Measurements from ENCODE around the gene CDKN2C.

DNA sequence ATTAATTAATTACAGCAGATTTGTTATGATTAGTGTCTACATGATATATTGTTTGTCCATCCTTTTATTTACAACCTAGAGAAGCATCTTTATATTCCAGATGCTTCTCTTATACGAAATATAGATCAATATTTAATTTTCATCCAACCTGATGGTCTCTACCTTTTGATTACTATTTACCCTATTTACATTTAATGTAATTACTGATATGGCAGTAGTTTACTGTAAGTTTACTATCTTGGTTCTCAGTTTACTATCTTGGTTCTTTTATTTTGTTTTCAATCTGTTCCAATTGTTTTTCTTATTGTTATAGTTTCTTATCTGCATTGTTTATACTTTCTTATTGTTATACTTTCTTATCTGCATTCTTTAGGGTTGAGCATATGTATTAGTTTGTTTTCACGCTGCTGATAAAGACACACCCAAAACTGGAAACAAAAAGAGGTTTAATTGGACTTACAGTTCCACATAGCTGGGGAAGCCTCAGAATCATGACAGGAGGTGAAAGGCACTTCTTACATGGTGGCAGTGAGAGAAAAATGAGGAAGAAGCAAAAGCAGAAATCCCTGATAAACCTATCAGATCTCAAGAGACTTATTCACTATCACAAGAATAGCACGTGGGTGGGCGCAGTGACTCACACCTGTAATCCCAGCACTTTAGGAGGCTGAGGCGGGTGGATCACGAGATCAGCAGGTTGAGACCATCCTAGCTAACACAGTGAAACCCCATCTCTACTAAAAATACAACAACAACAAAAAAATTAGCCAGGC lies 38.9 kb upstream of the CDKN2C start:
- TF ChIP-seq, protein P1, sequence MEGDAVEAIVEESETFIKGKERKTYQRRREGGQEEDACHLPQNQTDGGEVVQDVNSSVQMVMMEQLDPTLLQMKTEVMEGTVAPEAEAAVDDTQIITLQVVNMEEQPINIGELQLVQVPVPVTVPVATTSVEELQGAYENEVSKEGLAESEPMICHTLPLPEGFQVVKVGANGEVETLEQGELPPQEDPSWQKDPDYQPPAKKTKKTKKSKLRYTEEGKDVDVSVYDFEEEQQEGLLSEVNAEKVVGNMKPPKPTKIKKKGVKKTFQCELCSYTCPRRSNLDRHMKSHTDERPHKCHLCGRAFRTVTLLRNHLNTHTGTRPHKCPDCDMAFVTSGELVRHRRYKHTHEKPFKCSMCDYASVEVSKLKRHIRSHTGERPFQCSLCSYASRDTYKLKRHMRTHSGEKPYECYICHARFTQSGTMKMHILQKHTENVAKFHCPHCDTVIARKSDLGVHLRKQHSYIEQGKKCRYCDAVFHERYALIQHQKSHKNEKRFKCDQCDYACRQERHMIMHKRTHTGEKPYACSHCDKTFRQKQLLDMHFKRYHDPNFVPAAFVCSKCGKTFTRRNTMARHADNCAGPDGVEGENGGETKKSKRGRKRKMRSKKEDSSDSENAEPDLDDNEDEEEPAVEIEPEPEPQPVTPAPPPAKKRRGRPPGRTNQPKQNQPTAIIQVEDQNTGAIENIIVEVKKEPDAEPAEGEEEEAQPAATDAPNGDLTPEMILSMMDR (conservative IDR thresholded peaks at IDR 0.05): no peak
- TF ChIP-seq ZFX (IDR thresholded peaks at IDR 0.05): no peak
